Measurements from ENCODE around the gene NLGN4X. TPM values are rescaled to one million over a fixed set of nuclear protein-coding genes. Genes with fewer than 3 reads are reported as not detected.

The NLGN4X gene
- total RNA-seq, 2 experiments from 2014 or later = 0.21 TPM

DNA sequence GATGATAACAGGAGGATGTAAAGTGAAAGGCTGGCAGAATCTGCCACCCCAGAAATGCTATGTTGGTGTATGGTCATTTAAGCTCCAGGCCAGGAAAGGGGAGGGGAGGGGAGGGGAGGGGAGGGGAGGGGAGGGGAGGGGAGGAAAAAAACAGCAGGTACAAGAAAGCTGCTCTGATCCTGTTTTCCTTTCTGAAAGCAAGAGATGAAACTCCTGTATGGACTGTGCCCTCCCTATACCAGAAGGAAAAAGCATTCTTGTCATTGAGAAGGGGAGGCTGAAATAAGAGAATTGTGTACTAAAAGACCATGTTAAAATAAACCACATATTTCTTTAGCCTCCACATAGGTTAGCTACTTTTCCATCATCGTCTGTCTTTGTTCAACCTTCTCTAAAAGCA lies 179.5 kb downstream of the NLGN4X start:
- ChIA-PET CTCF (no interaction called here), POLR2A (no interaction called here)

DNA sequence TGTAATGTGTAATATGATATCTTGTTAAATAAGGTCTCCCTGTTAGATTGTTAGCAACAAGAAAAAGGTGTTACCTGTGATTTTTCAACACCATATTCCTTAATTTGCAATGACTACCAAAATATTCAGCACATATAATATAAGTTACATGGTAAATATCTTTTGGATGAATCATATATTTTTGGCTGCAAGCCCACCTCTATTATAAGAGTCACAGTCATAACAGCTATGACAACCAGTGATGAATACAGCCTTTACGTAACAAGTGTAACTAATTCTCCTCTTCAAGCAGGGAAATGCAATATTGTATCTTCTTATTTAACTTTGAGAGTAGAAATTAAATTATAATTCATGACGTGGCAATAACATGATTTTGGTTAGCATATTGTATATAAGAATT lies 187.0 kb downstream of the NLGN4X start:
- no peaks in the 10 kb centered on the region for H3K27me3 Mint-ChIP-seq

More for the DNA sequence above, 179.5 kb downstream of the NLGN4X start:
- H3K27ac Mint-ChIP-seq = no peak overlapping the region
- H3K4me3 Mint-ChIP-seq = no peak overlapping the region
- no peaks in the 10 kb centered on the region for H3K27me3 Mint-ChIP-seq
- DNase-seq (no peak), ATAC-seq (no peak)
- H3K9me3 Mint-ChIP-seq (ENCODE audit: low read depth) = no peaks in the 10 kb centered on the region
- no peaks in the 10 kb centered on the region for H3K36me3 Mint-ChIP-seq (ENCODE audit: low read depth)
- no peaks in the 10 kb centered on the region for H3K4me1 Mint-ChIP-seq
- intact Hi-C loops (cut with DNase I, micrococcal nuclease) = no loop called here

DNA sequence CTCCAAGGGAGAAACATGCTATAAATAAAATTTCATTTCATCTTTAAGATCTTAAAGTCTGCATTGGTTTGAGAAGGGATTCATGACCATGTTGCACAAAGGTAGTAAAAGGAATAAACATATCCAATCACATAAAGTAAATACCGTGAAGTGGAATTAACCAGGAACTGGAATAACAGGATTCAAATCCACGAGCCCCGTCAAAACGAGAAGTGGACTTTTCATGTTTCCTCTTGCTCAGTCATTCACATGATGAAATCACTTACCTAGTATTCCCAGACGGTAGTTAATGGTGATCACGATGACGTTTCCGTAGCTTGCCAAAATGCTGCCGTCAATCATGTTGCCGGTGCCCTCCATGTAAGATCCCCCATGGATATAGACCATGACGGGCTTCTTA lies 199.7 kb downstream of the NLGN4X start:
- Mint-ChIP-seq H3K27ac (no peak overlapping the region), H3K9me3 (ENCODE audit: low read depth) (no peaks in the 10 kb centered on the region), H3K36me3 (ENCODE audit: low read depth) (no peaks in the 10 kb centered on the region), H3K4me3 (no peak overlapping the region), H3K27me3 (no peaks in the 10 kb centered on the region), H3K4me1 (no peaks in the 10 kb centered on the region)
- POLR2A ChIA-PET = no interaction called here
- intact Hi-C loops (cut with DNase I, micrococcal nuclease) = loop anchor here in 1 of 2 experiments (10.0 kb wide), 1 partner anchor 1146 kb away; no protein-coding TSS in a partner anchor
- DNase-seq (no peak), ATAC-seq (no peak)
- CTCF ChIA-PET = no interaction called here

More for the DNA sequence above, 187.0 kb downstream of the NLGN4X start:
- Mint-ChIP-seq H3K4me1 (no peaks in the 10 kb centered on the region), H3K4me3 (no peak overlapping the region), H3K36me3 (ENCODE audit: low read depth) (no peaks in the 10 kb centered on the region), H3K9me3 (ENCODE audit: low read depth) (no peaks in the 10 kb centered on the region), H3K27ac (no peak overlapping the region)
- DNase-seq (no peak), ATAC-seq (no peak)
- ChIA-PET CTCF (no interaction called here), POLR2A (no interaction called here)
- intact Hi-C loops (cut with DNase I, micrococcal nuclease) = no loop called here

DNA sequence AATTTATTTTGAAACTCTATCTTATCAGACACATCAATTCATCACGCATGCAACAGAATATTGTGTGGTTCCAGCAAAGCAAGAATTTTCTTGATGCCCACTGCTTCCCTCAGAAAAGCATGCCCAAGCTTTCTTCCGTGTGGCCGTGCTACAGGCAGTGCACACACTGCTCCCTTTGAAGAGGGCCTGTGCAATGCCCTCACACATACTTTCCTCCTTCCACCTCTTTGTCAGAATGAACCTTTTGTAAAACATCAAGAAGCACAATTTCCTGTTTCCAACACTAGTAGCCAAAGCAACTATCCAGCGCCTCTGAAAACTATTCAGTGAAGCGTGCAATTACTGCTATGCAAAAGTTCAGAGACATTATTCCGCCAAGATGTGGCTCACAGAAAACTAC lies 201.7 kb downstream of the NLGN4X start:
- ChIA-PET CTCF (no interaction called here), POLR2A (no interaction called here)
- intact Hi-C loops (cut with DNase I, micrococcal nuclease) = loop anchor here in 1 of 2 experiments (10.0 kb wide), 1 partner anchor 1148 kb away; no protein-coding TSS in a partner anchor
- H3K27me3 Mint-ChIP-seq = no peaks in the 10 kb centered on the region
- H3K4me3 Mint-ChIP-seq = no peak overlapping the region
- DNase-seq = no peak
- no peaks in the 10 kb centered on the region for H3K36me3 Mint-ChIP-seq (ENCODE audit: low read depth)
- H3K4me1 Mint-ChIP-seq = peaks cover under 1% of the 10 kb centered on the region
- no peak overlapping the region for H3K27ac Mint-ChIP-seq
- H3K9me3 Mint-ChIP-seq (ENCODE audit: low read depth) = no peaks in the 10 kb centered on the region
- ATAC-seq = no peak

DNA sequence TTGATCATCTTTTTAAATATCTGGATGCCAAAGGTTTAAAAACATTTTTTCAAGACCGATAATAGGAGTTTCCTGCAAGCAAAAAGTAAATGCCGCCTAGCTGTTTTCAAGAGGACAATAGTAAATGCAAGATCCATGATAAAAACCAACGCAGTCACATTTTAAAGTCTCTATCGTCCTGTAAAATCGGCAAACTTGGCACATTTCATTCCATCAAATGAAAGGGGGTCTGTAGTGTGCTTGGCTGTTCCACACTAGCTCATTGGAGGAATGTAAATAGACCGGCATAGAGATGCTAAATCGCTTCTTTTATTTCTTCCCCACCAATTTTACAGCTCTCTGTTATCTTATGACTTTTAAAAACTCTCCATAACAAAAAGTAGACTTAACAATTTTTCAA lies 202.2 kb downstream of the NLGN4X start:
- Mint-ChIP-seq H3K27ac (no peak overlapping the region), H3K36me3 (ENCODE audit: low read depth) (no peaks in the 10 kb centered on the region), H3K4me3 (no peak overlapping the region), H3K9me3 (ENCODE audit: low read depth) (no peaks in the 10 kb centered on the region), H3K27me3 (no peaks in the 10 kb centered on the region), H3K4me1 (peaks cover 4% of the 10 kb centered on the region)
- ChIA-PET POLR2A (no interaction called here), CTCF (no interaction called here)
- ATAC-seq = no peak
- DNase-seq = no peak
- intact Hi-C loops (cut with DNase I, micrococcal nuclease) = loop anchor here in 1 of 2 experiments (10.0 kb wide), 1 partner anchor 1148 kb away; no protein-coding TSS in a partner anchor

DNA sequence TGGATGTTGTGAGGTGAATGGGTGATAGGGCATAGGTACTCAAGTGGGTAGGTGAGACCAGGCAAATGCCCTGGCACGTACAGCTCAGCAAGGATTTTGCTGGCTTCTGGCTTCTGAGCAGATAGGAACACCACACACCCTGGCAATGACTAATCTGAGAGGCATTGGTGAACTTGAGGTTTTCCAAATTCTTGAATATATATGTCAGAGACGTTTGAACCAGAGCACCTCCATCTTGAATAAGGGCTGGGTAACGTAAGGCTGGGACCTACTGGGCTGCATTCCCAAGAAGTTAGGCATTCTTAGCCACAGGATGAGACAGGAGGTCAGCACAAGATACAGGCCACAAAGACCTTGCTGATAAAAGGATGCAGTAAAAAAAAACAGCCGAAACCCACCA lies 204.5 kb downstream of the NLGN4X start:
- CTCF ChIA-PET = interaction anchor here (0.6 kb wide), 2 partner anchors 197 to 799 kb away, joined by 3 to 4 read pairs; no protein-coding TSS in a partner anchor

DNA sequence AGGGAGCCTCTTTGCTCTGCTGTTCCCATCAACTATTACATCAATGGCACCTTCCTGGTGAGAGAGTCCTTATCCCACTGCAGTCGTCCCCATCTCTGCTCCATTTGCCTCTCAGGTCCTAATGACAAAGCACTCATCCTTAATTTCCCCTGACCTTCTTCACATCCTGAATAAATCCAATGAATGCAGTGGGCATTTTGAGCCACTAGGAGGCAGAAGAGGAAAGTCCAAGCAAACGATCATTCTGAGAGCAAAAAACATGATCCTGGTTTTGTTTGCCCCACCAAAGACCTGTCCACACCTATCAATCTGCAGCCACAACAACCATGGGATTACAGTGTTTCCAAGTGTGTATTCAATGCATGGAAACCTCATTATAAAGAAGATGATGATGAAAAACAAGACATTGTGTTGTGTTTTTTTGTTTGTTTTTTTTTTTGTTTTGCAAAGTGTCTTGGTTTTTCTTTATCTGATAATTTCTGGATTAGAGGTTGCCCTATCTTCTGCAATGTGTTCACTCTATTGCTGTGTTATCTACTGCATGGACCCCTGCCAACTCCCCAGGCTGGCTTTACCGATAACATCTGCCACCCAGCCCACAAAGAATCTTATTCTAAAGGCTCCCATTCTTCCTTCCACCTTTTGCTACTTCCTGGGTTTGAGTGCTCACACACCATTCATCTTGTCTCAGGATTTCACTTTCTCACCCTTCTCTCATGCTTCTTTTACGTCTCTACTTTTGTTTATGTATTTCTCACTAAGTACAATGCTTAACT lies 207.2 kb downstream of the NLGN4X start:
- ATAC-seq (no peak), DNase-seq (peak; percentile 48)
- no peaks in the 10 kb centered on the region for H3K9me3 Mint-ChIP-seq (ENCODE audit: low read depth)
- no peak overlapping the region for H3K4me3 Mint-ChIP-seq
- CTCF ChIA-PET = no interaction called here
- peaks cover 3% of the 10 kb centered on the region for H3K27me3 Mint-ChIP-seq
- POLR2A ChIA-PET = no interaction called here
- intact Hi-C loops (cut with DNase I, micrococcal nuclease) = loop anchor here (1.0 to 10.0 kb wide), 5 partner anchors 203 to 1905 kb away; partner anchors contain the start of gene NLGN4X (in 1 of the 2)
- H3K27ac Mint-ChIP-seq = no peak overlapping the region
- H3K4me1 Mint-ChIP-seq = peaks cover 4% of the 10 kb centered on the region
- H3K36me3 Mint-ChIP-seq (ENCODE audit: low read depth) = no peaks in the 10 kb centered on the region

More for the DNA sequence above, 204.5 kb downstream of the NLGN4X start:
- H3K36me3 Mint-ChIP-seq (ENCODE audit: low read depth) = no peaks in the 10 kb centered on the region
- H3K27ac Mint-ChIP-seq = no peak overlapping the region
- H3K4me3 Mint-ChIP-seq = no peak overlapping the region
- peaks cover 4% of the 10 kb centered on the region for H3K4me1 Mint-ChIP-seq
- DNase-seq (no peak), ATAC-seq (no peak)
- no peaks in the 10 kb centered on the region for H3K9me3 Mint-ChIP-seq (ENCODE audit: low read depth)
- H3K27me3 Mint-ChIP-seq = peaks cover 3% of the 10 kb centered on the region
- POLR2A ChIA-PET = no interaction called here
- intact Hi-C loops (cut with DNase I, micrococcal nuclease) = loop anchor here (5.0 to 10.0 kb wide), 3 partner anchors 203 to 1151 kb away; partner anchors contain the start of gene NLGN4X (in 1 of the 2)

DNA sequence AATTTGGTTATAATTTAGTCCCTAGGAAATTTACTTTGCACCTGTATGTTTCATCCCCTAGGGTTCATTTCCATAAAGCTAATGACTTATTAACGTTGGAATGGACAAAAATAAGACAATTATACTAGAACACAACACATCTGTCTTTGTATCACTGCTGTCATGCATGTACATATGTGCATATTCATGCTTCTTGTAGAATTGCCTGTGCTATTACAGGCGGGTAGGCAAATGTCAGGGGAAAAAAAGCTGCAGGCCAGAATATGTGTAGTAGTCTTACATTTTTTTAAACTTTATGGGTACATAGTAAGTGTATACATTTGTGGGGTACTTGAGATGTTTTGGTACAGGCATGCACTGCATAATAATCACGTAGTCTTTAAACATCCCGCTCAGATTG lies 209.6 kb downstream of the NLGN4X start:
- ATAC-seq (no peak), DNase-seq (no peak)
- POLR2A ChIA-PET = no interaction called here
- intact Hi-C loops (cut with DNase I, micrococcal nuclease) = no loop called here
- Mint-ChIP-seq H3K4me3 (no peak overlapping the region), H3K27ac (no peak overlapping the region), H3K4me1 (peaks cover 4% of the 10 kb centered on the region), H3K36me3 (ENCODE audit: low read depth) (no peaks in the 10 kb centered on the region), H3K27me3 (peaks cover 3% of the 10 kb centered on the region), H3K9me3 (ENCODE audit: low read depth) (no peaks in the 10 kb centered on the region)
- CTCF ChIA-PET = interaction anchor here (0.6 kb wide), 1 partner anchor 1487 kb away, joined by 3 read pairs; no protein-coding TSS in a partner anchor

DNA sequence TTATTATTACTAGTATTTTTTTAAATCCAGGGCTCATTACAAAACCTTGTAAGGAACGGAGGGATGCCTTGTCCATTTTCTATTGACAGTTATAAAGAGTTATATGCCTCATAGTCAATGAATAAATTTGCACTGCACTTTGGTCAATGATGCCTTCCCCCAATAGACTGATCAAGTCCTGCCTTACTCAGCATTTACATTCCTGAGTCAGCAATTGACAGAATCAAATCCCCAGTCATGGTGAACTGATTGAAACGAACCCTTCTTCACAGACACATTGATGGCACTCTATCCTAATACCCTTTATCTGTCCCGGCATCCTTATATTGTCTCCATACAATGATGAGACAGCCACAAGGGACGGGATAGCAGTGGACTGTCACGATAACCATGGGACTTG lies 213.2 kb downstream of the NLGN4X start:
- H3K36me3 Mint-ChIP-seq (ENCODE audit: low read depth) = no peaks in the 10 kb centered on the region
- no peaks in the 10 kb centered on the region for H3K27me3 Mint-ChIP-seq
- no peak overlapping the region for H3K27ac Mint-ChIP-seq
- no peak for DNase-seq
- H3K4me3 Mint-ChIP-seq = no peak overlapping the region
- H3K4me1 Mint-ChIP-seq = no peaks in the 10 kb centered on the region
- intact Hi-C loops (cut with DNase I, micrococcal nuclease) = no loop called here
- ChIA-PET CTCF (no interaction called here), POLR2A (no interaction called here)
- ATAC-seq = no peak
- H3K9me3 Mint-ChIP-seq (ENCODE audit: low read depth) = no peaks in the 10 kb centered on the region

DNA sequence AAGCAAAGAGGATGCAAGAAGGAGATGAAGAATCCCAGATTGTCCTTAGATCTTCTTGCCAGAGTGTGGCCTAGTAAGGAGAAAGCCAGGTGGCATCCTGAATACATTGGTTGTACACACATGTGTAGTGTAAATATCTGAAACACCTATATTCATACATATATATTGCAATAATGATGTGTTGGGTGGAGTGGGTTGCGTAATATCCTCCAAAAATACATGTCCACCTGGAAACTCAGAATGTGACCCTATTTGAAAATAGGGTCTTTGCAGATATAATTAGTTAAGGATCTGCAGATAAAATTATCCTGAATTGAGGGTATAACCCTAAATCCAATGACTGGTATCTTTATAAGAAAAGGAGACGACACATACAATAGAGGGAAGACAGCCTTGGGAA lies 216.3 kb downstream of the NLGN4X start:
- no peak for ATAC-seq
- DNase-seq = no peak
- Mint-ChIP-seq H3K27ac (no peak overlapping the region), H3K4me3 (no peak overlapping the region), H3K27me3 (no peaks in the 10 kb centered on the region), H3K9me3 (ENCODE audit: low read depth) (no peaks in the 10 kb centered on the region), H3K36me3 (ENCODE audit: low read depth) (no peaks in the 10 kb centered on the region), H3K4me1 (no peaks in the 10 kb centered on the region)
- CTCF ChIA-PET = no interaction called here
- POLR2A ChIA-PET = no interaction called here
- intact Hi-C loops (cut with DNase I, micrococcal nuclease) = no loop called here

DNA sequence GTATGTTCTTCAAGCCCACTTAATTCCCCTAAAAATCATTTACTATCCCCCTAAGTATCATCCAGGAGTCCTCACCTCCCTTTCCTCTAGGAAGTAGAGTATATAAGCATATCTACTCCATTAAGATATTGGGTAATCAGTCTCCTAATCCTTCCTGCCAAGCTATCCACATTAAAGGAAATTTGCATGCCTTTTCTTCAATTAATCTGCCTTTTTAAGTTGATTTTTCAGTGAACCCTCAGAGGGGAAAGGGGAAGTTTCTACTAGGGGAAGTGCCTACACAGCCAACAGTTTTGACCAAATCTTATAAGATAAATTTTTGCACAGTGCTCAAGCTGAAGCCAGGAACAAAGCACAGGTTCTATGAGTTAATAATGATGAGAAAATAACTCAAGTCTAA lies 222.8 kb downstream of the NLGN4X start:
- intact Hi-C loops (cut with DNase I, micrococcal nuclease) = no loop called here
- no peaks in the 10 kb centered on the region for H3K9me3 Mint-ChIP-seq (ENCODE audit: low read depth)
- POLR2A ChIA-PET = no interaction called here
- H3K4me1 Mint-ChIP-seq = no peaks in the 10 kb centered on the region
- ATAC-seq (no peak), DNase-seq (no peak)
- no peak overlapping the region for H3K4me3 Mint-ChIP-seq
- no peak overlapping the region for H3K27ac Mint-ChIP-seq
- no peaks in the 10 kb centered on the region for H3K36me3 Mint-ChIP-seq (ENCODE audit: low read depth)
- no peaks in the 10 kb centered on the region for H3K27me3 Mint-ChIP-seq
- CTCF ChIA-PET = no interaction called here

DNA sequence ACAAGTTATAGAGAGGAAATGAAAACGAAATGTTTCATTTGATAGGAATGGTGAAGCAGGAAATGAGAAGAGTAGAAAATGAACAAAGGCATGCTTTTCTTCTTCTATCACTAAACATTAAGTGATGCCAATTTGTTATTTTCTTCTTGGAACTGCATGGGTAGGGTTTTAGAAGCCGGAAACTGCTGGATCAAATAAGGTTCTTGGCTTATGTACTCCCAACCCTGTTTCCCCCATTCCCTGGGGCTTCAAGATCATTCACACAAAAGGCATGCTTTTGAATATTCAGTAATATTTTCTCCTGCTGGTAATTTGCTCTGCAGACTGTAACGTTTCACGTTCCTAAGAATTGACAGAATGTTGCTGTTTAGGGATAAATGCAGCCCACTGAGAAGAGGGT lies 224.1 kb downstream of the NLGN4X start:
- intact Hi-C loops (cut with DNase I, micrococcal nuclease) = no loop called here
- no peaks in the 10 kb centered on the region for H3K9me3 Mint-ChIP-seq (ENCODE audit: low read depth)
- no peak overlapping the region for H3K4me3 Mint-ChIP-seq
- no peaks in the 10 kb centered on the region for H3K27me3 Mint-ChIP-seq
- DNase-seq = no peak
- ATAC-seq = no peak
- H3K27ac Mint-ChIP-seq = no peak overlapping the region
- POLR2A ChIA-PET = no interaction called here
- H3K4me1 Mint-ChIP-seq = no peaks in the 10 kb centered on the region
- H3K36me3 Mint-ChIP-seq (ENCODE audit: low read depth) = no peaks in the 10 kb centered on the region
- CTCF ChIA-PET = no interaction called here
